ENCODE measurements around the gene AP2A2. TPM values are rescaled to one million over a fixed set of nuclear protein-coding genes. Genes with fewer than 3 reads are reported as not detected.

Gene AP2A2
- total RNA-seq, 1 experiment from 2014 or later = 55.5 TPM

- CTCF ChIA-PET = no interaction called here
- peaks cover 0 to 4% of the 10 kb centered on the region in 2 experiments; a peak in 2 of 4 replicates for H3K4me1 ChIP-seq (ENCODE audit: control insufficient read depth in 1 of 2, insufficient read depth in 2 of 2, low read length in 2 of 2)
- no peak overlapping the region for H3K9ac ChIP-seq (ENCODE audit: low read length)
- no peak overlapping the region for H3K4me2 ChIP-seq (ENCODE audit: low read length)
- BruUV-seq (replicated peaks) = no TSS peak
- DNase-seq (ENCODE audit: low read depth, low spot score) (no peak), ATAC-seq (no peak)
- no peak overlapping the region for H3K27ac ChIP-seq (ENCODE audit: low read depth, low read length)
- no peak overlapping the region for H2AFZ ChIP-seq (ENCODE audit: low read depth, low read length, poor library complexity, severe bottlenecking)
- H3K27me3 ChIP-seq (ENCODE audit: insufficient read depth, low read length) = no peaks in the 10 kb centered on the region
- peaks cover 5 to 6% of the 10 kb centered on the region in 2 experiments; a peak in 1 of 4 replicates for H3K9me3 ChIP-seq (ENCODE audit: control insufficient read depth in 1 of 2, insufficient read depth in 1 of 2, low read depth in 1 of 2, low read length in 2 of 2)
- intact Hi-C loops (cut with micrococcal nuclease) = no loop called here
- peaks cover 10 to 30% of the 10 kb centered on the region in 2 experiments; a peak in 3 of 4 replicates for H3K36me3 ChIP-seq (ENCODE audit: control insufficient read depth in 1 of 2, insufficient read depth in 2 of 2, low read length in 2 of 2)
- RAD21 ChIA-PET (ENCODE audit: low non-redundant PET in 1 of 2, low total read pairs in 2 of 2, uncharacterized antibody in 2 of 2, unreplicated experiment in 2 of 2) = no interaction called here
- H3K79me2 ChIP-seq (ENCODE audit: insufficient read depth, low read length) = peaks cover 30% of the 10 kb centered on the region
- no peak for TF ChIP-seq JUND (IDR thresholded peaks at IDR 0.05)
- TF ChIP-seq MAX (IDR thresholded peaks at IDR 0.05) = no peak
- H3K9me2 ChIP-seq (ENCODE audit: insufficient read depth) = no peaks in the 10 kb centered on the region
- no peaks in the 10 kb centered on the region for H4K20me1 ChIP-seq (ENCODE audit: insufficient read depth)
- no peak overlapping the region for H3K4me3 ChIP-seq (replicated peaks in 1 of 2; ENCODE audit: low read depth in 1 of 2, low read length in 2 of 2)
- POLR2A ChIA-PET = no interaction called here
Measured at GRCh38 chr11:967995-968751, 42.5 kb downstream of the AP2A2 start.

GRCh38 chr11:968822-969221 lies 43.2 kb downstream of the AP2A2 start:
- Histone ChIP-seq H3K4me3 (replicated peaks in 1 of 2; ENCODE audit: low read depth in 1 of 2, low read length in 2 of 2) (no peak overlapping the region), H4K20me1 (ENCODE audit: insufficient read depth) (no peaks in the 10 kb centered on the region), H3K27me3 (ENCODE audit: insufficient read depth, low read length) (no peaks in the 10 kb centered on the region), H3K4me1 (ENCODE audit: control insufficient read depth in 1 of 2, insufficient read depth in 2 of 2, low read length in 2 of 2) (peaks cover 0 to 4% of the 10 kb centered on the region in 2 experiments; a peak in 2 of 4 replicates), H2AFZ (ENCODE audit: low read depth, low read length, poor library complexity, severe bottlenecking) (no peak overlapping the region), H3K27ac (ENCODE audit: low read depth, low read length) (no peak overlapping the region), H3K9ac (ENCODE audit: low read length) (no peak overlapping the region), H3K9me2 (ENCODE audit: insufficient read depth) (no peaks in the 10 kb centered on the region), H3K4me2 (ENCODE audit: low read length) (no peak overlapping the region), H3K36me3 (ENCODE audit: control insufficient read depth in 1 of 2, insufficient read depth in 2 of 2, low read length in 2 of 2) (peaks cover 10 to 25% of the 10 kb centered on the region in 2 experiments; a peak in 3 of 4 replicates), H3K9me3 (ENCODE audit: control insufficient read depth in 1 of 2, insufficient read depth in 1 of 2, low read depth in 1 of 2, low read length in 2 of 2) (peaks cover 4 to 6% of the 10 kb centered on the region in 2 experiments; a peak in 1 of 4 replicates), H3K79me2 (ENCODE audit: insufficient read depth, low read length) (peaks cover 30% of the 10 kb centered on the region)
- RAD21 ChIA-PET (ENCODE audit: low non-redundant PET in 1 of 2, low total read pairs in 2 of 2, uncharacterized antibody in 2 of 2, unreplicated experiment in 2 of 2) = no interaction called here
- POLR2A ChIA-PET = interaction anchor here (0.7 kb wide), 1 partner anchor 16 kb away, joined by 4 read pairs; no protein-coding TSS in a partner anchor
- CTCF ChIA-PET = no interaction called here
- BruUV-seq (replicated peaks) = no TSS peak
- DNase-seq (ENCODE audit: low read depth, low spot score) (no peak), ATAC-seq (no peak)
- intact Hi-C loops (cut with micrococcal nuclease) = no loop called here
- TF ChIP-seq FOSL1 (IDR thresholded peaks at IDR 0.05; ENCODE audit: low read depth) (no peak), EZH2phosphoT487 (IDR thresholded peaks at IDR 0.05; ENCODE audit: borderline replicate concordance) (no peak), CTCF (IDR thresholded peaks at IDR 0.05 in 2 of 3, conservative IDR thresholded peaks at IDR 0.05 in 1 of 3; ENCODE audit: borderline replicate concordance in 1 of 3, insufficient read depth in 1 of 3, low read depth in 2 of 3, low read length in 2 of 3) (no peak), REST (IDR thresholded peaks at IDR 0.05; ENCODE audit: low read depth) (no peak), ZFX (IDR thresholded peaks at IDR 0.05) (no peak), MAX (IDR thresholded peaks at IDR 0.05) (no peak), RAD21 (IDR thresholded peaks at IDR 0.05; ENCODE audit: low read depth) (no peak), CBX3 (IDR thresholded peaks at IDR 0.05; ENCODE audit: low read depth) (no peak), ATF3 (IDR thresholded peaks at IDR 0.05) (no peak), TCF7L2 (IDR thresholded peaks at IDR 0.05; ENCODE audit: borderline replicate concordance, extremely low read depth, insufficient read depth, insufficient read length) (no peak), SIN3A (IDR thresholded peaks at IDR 0.05; ENCODE audit: low read depth) (no peak), EZH2 (IDR thresholded peaks at IDR 0.05) (no peak)
